GM18873 (cell line): ENCODE results near the gene CLDN15.
"Not testable (repeated sequence)": the region's sequence is repeated elsewhere in the genome, so short reads cannot be mapped to it uniquely, and the experiment has no call there.

Experiments
- ATAC-seq: cut with Tn5 transposase; IDR thresholded peaks from one replicate; pipeline ENCODE4 v1.9.1; 2021; ENCODE audit warnings: mild to moderate bottlenecking, moderate library complexity, moderate number of reproducible peaks; ENCODE audit not compliant: unreplicated experiment, low FRiP score

The CLDN15 gene

GRCh38 chr7:101237206-101238067 is at the start of gene CLDN15:
Gene CLDN15, minus strand, starts transcription at chr7:101237802. Its CDS starts 221 bp downstream, at chr7:101237581.
- no peak for ATAC-seq

GRCh38 chr7:101287032-101287431 is 49.4 kb upstream of the CLDN15 start:
- no peak for ATAC-seq

- ATAC-seq, result not testable (repeated sequence)
Measured at GRCh38 chr7:101285880-101286279, 48.3 kb upstream of the CLDN15 start.

GRCh38 chr7:101285171-101285570 is 47.6 kb upstream of the CLDN15 start:
- ATAC-seq, result no peak

- ATAC-seq, result not testable (repeated sequence)
Measured at GRCh38 chr7:101280912-101281311, 43.3 kb upstream of the CLDN15 start.

- ATAC-seq, result no peak
Measured at GRCh38 chr7:101278461-101279292, 41.1 kb upstream of the CLDN15 start.

- no peak for ATAC-seq
Measured at GRCh38 chr7:101277155-101277554, 39.6 kb upstream of the CLDN15 start.

- ATAC-seq, result no peak
Measured at GRCh38 chr7:101273206-101273605, 35.6 kb upstream of the CLDN15 start.

- ATAC-seq, result no peak
Measured at GRCh38 chr7:101271021-101271420, 33.4 kb upstream of the CLDN15 start.

- no peak for ATAC-seq
Measured at GRCh38 chr7:101269664-101270063, 32.1 kb upstream of the CLDN15 start.

- ATAC-seq, result no peak
Measured at GRCh38 chr7:101265622-101266516, 28.3 kb upstream of the CLDN15 start.

GRCh38 chr7:101264102-101264706 is 26.6 kb upstream of the CLDN15 start:
- not testable (repeated sequence) for ATAC-seq

GRCh38 chr7:101258243-101258731 is 20.7 kb upstream of the CLDN15 start:
- no peak for ATAC-seq

GRCh38 chr7:101255796-101256195 is 18.2 kb upstream of the CLDN15 start:
- ATAC-seq, result no peak

- not testable (repeated sequence) for ATAC-seq
Measured at GRCh38 chr7:101253199-101253598, 15.6 kb upstream of the CLDN15 start.

GRCh38 chr7:101251871-101252659 is 14.5 kb upstream of the CLDN15 start:
- ATAC-seq, result peak; percentile 90

- ATAC-seq, result no peak
Measured at GRCh38 chr7:101250324-101250723, 12.7 kb upstream of the CLDN15 start.

- no peak for ATAC-seq
Measured at GRCh38 chr7:101248276-101248675, 10.7 kb upstream of the CLDN15 start.

- ATAC-seq, result no peak
Measured at GRCh38 chr7:101245147-101245668, 7.6 kb upstream of the CLDN15 start.
